H9 (cell line): ENCODE results near the gene CCDC122. TPM values are rescaled to one million over a fixed set of nuclear protein-coding genes. Genes with fewer than 3 reads are reported as not detected.

ENCODE experiments used
- DNase-seq: peaks from one replicate; pipeline ENCODE4 v3.0.0-alpha.2; 2017
- H2AFZ ChIP-seq: one replicate; pipeline ENCODE4 v1.6.1; 2013; ENCODE audit warnings: mild to moderate bottlenecking, low read length, control low read depth, moderate library complexity
- H2AK5ac ChIP-seq: 2 replicates; pipeline ENCODE4 v1.6.1; 2013; ENCODE audit warnings: low read length, control low read depth, mixed read lengths; ENCODE audit not compliant: insufficient read length
- H2BK120ac ChIP-seq: one replicate; pipeline ENCODE4 v1.6.1; 2013; ENCODE audit warnings: low read depth, mild to moderate bottlenecking, low read length, control low read depth, inconsistent platforms; ENCODE audit not compliant: poor library complexity, severe bottlenecking
- H2BK12ac ChIP-seq: 2 replicates; pipeline ENCODE4 v1.6.1; 2013; ENCODE audit warnings: low read length, control low read depth, mixed read lengths, low read depth; ENCODE audit not compliant: insufficient read length
- H2BK15ac ChIP-seq: 2 replicates; pipeline ENCODE4 v1.6.1; 2013; ENCODE audit warnings: low read depth, low read length, control low read depth
- H2BK20ac ChIP-seq: one replicate; pipeline ENCODE4 v1.6.1; 2013; ENCODE audit warnings: low read depth, mild to moderate bottlenecking, low read length, control low read depth, inconsistent platforms; ENCODE audit not compliant: poor library complexity, severe bottlenecking
- H2BK5ac ChIP-seq: 2 replicates; pipeline ENCODE4 v1.6.1; 2013; ENCODE audit warnings: low read length, control low read depth, mixed read lengths; ENCODE audit not compliant: insufficient read length
- H3K14ac ChIP-seq: 2 replicates; pipeline ENCODE4 v1.6.1; 2013; ENCODE audit warnings: low read length, control low read depth; ENCODE audit not compliant: insufficient read depth
- H3K18ac ChIP-seq: 2 replicates; pipeline ENCODE4 v1.6.1; 2013; ENCODE audit warnings: low read depth, mild to moderate bottlenecking, mixed read lengths, low read length, control low read depth; ENCODE audit not compliant: insufficient read length
- H3K23ac ChIP-seq: 2 replicates; pipeline ENCODE4 v1.6.1; 2013; ENCODE audit warnings: low read length, control low read depth, mixed read lengths, low read depth; ENCODE audit not compliant: insufficient read length
- H3K23me2 ChIP-seq: 2 replicates; pipeline ENCODE4 v1.6.1; 2013; ENCODE audit warnings: low read depth, mild to moderate bottlenecking, mixed read lengths, low read length, control low read depth; ENCODE audit not compliant: insufficient read length, poor library complexity, severe bottlenecking
- H3K27ac ChIP-seq: 2 replicates; pipeline ENCODE4 v1.5.1; 2013; ENCODE audit warnings: low read length, control low read depth, mixed read lengths, low read depth; ENCODE audit not compliant: insufficient read length
- H3K27me3 ChIP-seq: 2 replicates; pipeline ENCODE4 v1.6.1; 2013; ENCODE audit warnings: low read length, control low read depth, inconsistent platforms; ENCODE audit not compliant: insufficient read depth
- H3K4ac ChIP-seq: 2 replicates; pipeline ENCODE4 v1.6.1; 2013; ENCODE audit warnings: low read depth, mild to moderate bottlenecking, control low read depth, inconsistent platforms, low read length, moderate library complexity
- H3K4me1 ChIP-seq: 2 replicates; pipeline ENCODE4 v1.6.1; 2013; ENCODE audit warnings: low read length, control low read depth, inconsistent platforms; ENCODE audit not compliant: insufficient read depth
- H3K4me2 ChIP-seq: 2 replicates; pipeline ENCODE4 v1.6.1; 2013; ENCODE audit warnings: low read length, control low read depth, mixed read lengths; ENCODE audit not compliant: insufficient read length, insufficient read depth
- H3K56ac ChIP-seq: 2 replicates; pipeline ENCODE4 v1.6.1; 2013; ENCODE audit warnings: low read depth, mild to moderate bottlenecking, mixed read lengths, low read length, control low read depth; ENCODE audit not compliant: insufficient read length
- H3K79me1 ChIP-seq: 2 replicates; pipeline ENCODE4 v1.6.1; 2013; ENCODE audit warnings: low read depth, mild to moderate bottlenecking, moderate library complexity, low read length, control low read depth, inconsistent platforms; ENCODE audit not compliant: insufficient read depth, poor library complexity, severe bottlenecking
- H3K79me2 ChIP-seq: 2 replicates; pipeline ENCODE4 v1.6.1; 2013; ENCODE audit warnings: low read length, control low read depth, inconsistent platforms; ENCODE audit not compliant: insufficient read depth
- H3K9ac ChIP-seq: 2 replicates; pipeline ENCODE4 v1.6.1; 2013; ENCODE audit warnings: low read length, control low read depth, mixed read lengths; ENCODE audit not compliant: insufficient read length; ENCODE audit errors: extremely low read depth
- H3K9me3 ChIP-seq: one replicate; pipeline ENCODE4 v1.6.1; 2013; ENCODE audit warnings: low read depth, low read length, inconsistent platforms; ENCODE audit not compliant: control insufficient read depth
- H3T11ph ChIP-seq: one replicate; pipeline ENCODE4 v1.6.1; 2013; ENCODE audit warnings: mild to moderate bottlenecking, low read length, control low read depth, inconsistent platforms
- H4K20me1 ChIP-seq: one replicate; pipeline ENCODE4 v1.6.1; 2013; ENCODE audit not compliant: control insufficient read depth, insufficient read length, insufficient read depth
- H4K5ac ChIP-seq: 2 replicates; pipeline ENCODE4 v1.6.1; 2013; ENCODE audit warnings: low read depth, mild to moderate bottlenecking, mixed read lengths, low read length, control low read depth; ENCODE audit not compliant: insufficient read length
- H4K8ac ChIP-seq: replicated peaks from 2 replicates; pipeline ENCODE4 v1.6.1; 2013; ENCODE audit warnings: low read length, control low read depth, mixed read lengths, low read depth; ENCODE audit not compliant: insufficient read length
- H4K91ac ChIP-seq: 2 replicates; pipeline ENCODE4 v1.6.1; 2013; ENCODE audit warnings: low read depth, mild to moderate bottlenecking, moderate library complexity, mixed read lengths, low read length, control low read depth; ENCODE audit not compliant: insufficient read length
- H3K27ac Mint-ChIP-seq, 3 experiments: 2 replicates in 2 of 3; 3 replicates in 1 of 3; pipeline ENCODE4 v1.8.0; 2020 to 2021; ENCODE audit warnings: mixed read lengths in 3 of 3, mild to moderate bottlenecking in 1 of 3, moderate library complexity in 1 of 3
- H3K27me3 Mint-ChIP-seq: 2 replicates; pipeline ENCODE4 v1.8.0; 2021; ENCODE audit warnings: low read depth, mild to moderate bottlenecking, moderate library complexity, mixed read lengths
- H3K36me3 Mint-ChIP-seq, 3 experiments: 2 replicates in 2 of 3; 3 replicates in 1 of 3; pipeline ENCODE4 v1.8.0; 2020 to 2021; ENCODE audit warnings: low read depth in 3 of 3, mixed read lengths in 3 of 3; ENCODE audit not compliant: insufficient read depth in 1 of 3
- H3K4me1 Mint-ChIP-seq, 2 experiments: 2 replicates each; pipeline ENCODE4 v1.8.0; 2020; ENCODE audit warnings: mixed read lengths in 2 of 2
- H3K4me3 Mint-ChIP-seq, 2 experiments: 2 replicates in 1 of 2; 3 replicates in 1 of 2; pipeline ENCODE4 v1.8.0; 2020 to 2021; ENCODE audit warnings: mild to moderate bottlenecking in 2 of 2, mixed read lengths in 2 of 2, moderate library complexity in 1 of 2
- H3K9me3 Mint-ChIP-seq, 2 experiments: 2 replicates in 1 of 2; 3 replicates in 1 of 2; pipeline ENCODE4 v1.8.0; 2020; ENCODE audit warnings: mild to moderate bottlenecking in 2 of 2, mixed read lengths in 2 of 2, moderate library complexity in 1 of 2
- WGBS: extraction: QIAGEN DNeasy Blood & Tissue Kit; methylation state at CpG from one replicate; pipeline ENCODE4 v1.1.7; 2013; ENCODE audit warnings: missing lambda C conversion rate, low lambda C conversion rate, mixed read lengths; ENCODE audit not compliant: insufficient read length; ENCODE audit errors: extremely low coverage; 5-methylcytosine and 5-hydroxymethylcytosine counted together
- total RNA-seq: library from RNA; stranded (reverse); gene quantifications from 2 replicates; pipeline ENCODE4 v1.2.1, GENCODE V29; 2021
- TF ChIP-seq, protein P1 (sequence below): fragments of 200-600 bp; sonication (generic); conservative IDR thresholded peaks from 3 replicates; pipeline ENCODE4 v1.8.0; 2021; ENCODE audit warnings: antibody characterized with exemption, mild to moderate bottlenecking

The CCDC122 gene
- total RNA-seq, 1 experiment from 2014 or later, result 5.6 TPM

DNA sequence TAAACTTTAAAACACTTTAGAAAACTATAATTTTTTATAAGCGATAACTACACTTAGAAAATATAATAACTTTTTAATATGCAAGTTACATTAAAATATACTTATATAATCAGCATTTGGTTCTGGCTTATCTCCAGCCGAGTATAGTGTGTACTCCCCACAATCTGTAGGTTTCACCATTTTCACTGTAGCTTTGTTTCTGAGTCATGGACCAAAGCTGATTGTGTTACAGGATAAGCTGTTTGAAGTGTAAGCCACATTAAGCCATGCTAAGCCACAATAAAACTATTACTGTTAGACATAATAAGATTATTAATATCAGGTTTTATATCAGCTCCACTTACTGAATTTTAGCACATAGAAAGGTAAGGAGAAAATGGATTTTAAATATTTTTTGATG is 43.8 kb downstream of the CCDC122 start:
- Mint-ChIP-seq H3K9me3 (peaks cover under 1% of the 10 kb centered on the region in 2 experiments; a peak in 1 of 5 replicates), H3K36me3 (no peaks in the 10 kb centered on the region), H3K27ac (no peak overlapping the region), H3K4me3 (no peak overlapping the region), H3K4me1 (no peaks in the 10 kb centered on the region), H3K27me3 (no peaks in the 10 kb centered on the region)
- H3T11ph ChIP-seq, result no peak overlapping the region
- H3K27ac ChIP-seq, result no peak overlapping the region
- H4K5ac ChIP-seq, result no peak overlapping the region
- no peak overlapping the region for H3K9ac ChIP-seq
- no peak overlapping the region for H2BK12ac ChIP-seq
- no peaks in the 10 kb centered on the region for H3K23me2 ChIP-seq
- no CpG with 5 or more reads among the region's 2 CpGs for WGBS
- no peaks in the 10 kb centered on the region for H4K20me1 ChIP-seq
- no peak overlapping the region for H2AK5ac ChIP-seq
- TF ChIP-seq, protein P1, sequence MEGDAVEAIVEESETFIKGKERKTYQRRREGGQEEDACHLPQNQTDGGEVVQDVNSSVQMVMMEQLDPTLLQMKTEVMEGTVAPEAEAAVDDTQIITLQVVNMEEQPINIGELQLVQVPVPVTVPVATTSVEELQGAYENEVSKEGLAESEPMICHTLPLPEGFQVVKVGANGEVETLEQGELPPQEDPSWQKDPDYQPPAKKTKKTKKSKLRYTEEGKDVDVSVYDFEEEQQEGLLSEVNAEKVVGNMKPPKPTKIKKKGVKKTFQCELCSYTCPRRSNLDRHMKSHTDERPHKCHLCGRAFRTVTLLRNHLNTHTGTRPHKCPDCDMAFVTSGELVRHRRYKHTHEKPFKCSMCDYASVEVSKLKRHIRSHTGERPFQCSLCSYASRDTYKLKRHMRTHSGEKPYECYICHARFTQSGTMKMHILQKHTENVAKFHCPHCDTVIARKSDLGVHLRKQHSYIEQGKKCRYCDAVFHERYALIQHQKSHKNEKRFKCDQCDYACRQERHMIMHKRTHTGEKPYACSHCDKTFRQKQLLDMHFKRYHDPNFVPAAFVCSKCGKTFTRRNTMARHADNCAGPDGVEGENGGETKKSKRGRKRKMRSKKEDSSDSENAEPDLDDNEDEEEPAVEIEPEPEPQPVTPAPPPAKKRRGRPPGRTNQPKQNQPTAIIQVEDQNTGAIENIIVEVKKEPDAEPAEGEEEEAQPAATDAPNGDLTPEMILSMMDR, result no peak
- no peak overlapping the region for H2BK120ac ChIP-seq
- no peaks in the 10 kb centered on the region for H3K9me3 ChIP-seq
- no peaks in the 10 kb centered on the region for H3K27me3 ChIP-seq
- no peak overlapping the region for H2BK15ac ChIP-seq
- H3K23ac ChIP-seq, result no peak overlapping the region
- no peaks in the 10 kb centered on the region for H3K4me1 ChIP-seq
- DNase-seq, result no peak
- H2BK5ac ChIP-seq, result no peak overlapping the region
- no peak overlapping the region for H3K18ac ChIP-seq
- no peak overlapping the region for H2BK20ac ChIP-seq
- H3K56ac ChIP-seq, result no peak overlapping the region
- H3K79me1 ChIP-seq, result no peaks in the 10 kb centered on the region
- H3K79me2 ChIP-seq, result no peaks in the 10 kb centered on the region
- H3K4me2 ChIP-seq, result no peak overlapping the region
- no peak overlapping the region for H4K91ac ChIP-seq
- H2AFZ ChIP-seq, result no peak overlapping the region
- no peak overlapping the region for H3K14ac ChIP-seq
- no peak overlapping the region for H3K4ac ChIP-seq
- no peak overlapping the region for H4K8ac ChIP-seq
